OCI-LY1 (cell line): ENCODE results near the gene CANT1.

Experiments
- H2AFZ ChIP-seq: fragments of 200-600 bp; sonication (generic), shearing (Covaris generic); 2 replicates; pipeline ENCODE4 v1.6.0; 2014; ENCODE audit warnings: antibody characterized with exemption, mild to moderate bottlenecking, low read length
- H3F3A ChIP-seq: fragments of 200-600 bp; sonication (generic), shearing (Covaris generic); 2 replicates; pipeline ENCODE4 v1.6.0; 2014; ENCODE audit warnings: mild to moderate bottlenecking, antibody characterized with exemption, low read length, moderate library complexity; ENCODE audit not compliant: insufficient read depth
- H3K27ac ChIP-seq: fragments of 200-600 bp; sonication (generic); 2 replicates; pipeline ENCODE4 v1.5.1; 2014; ENCODE audit warnings: low read length, mixed run types, mild to moderate bottlenecking, low read depth; ENCODE audit not compliant: poor library complexity, severe bottlenecking
- H3K27me3 ChIP-seq: fragments of 200-600 bp; sonication (generic); 2 replicates; pipeline ENCODE4 v1.6.0; 2014; ENCODE audit warnings: antibody characterized with exemption, mild to moderate bottlenecking, low read length, moderate library complexity; ENCODE audit not compliant: insufficient read depth
- H3K36me3 ChIP-seq: fragments of 200-600 bp; sonication (generic); 2 replicates; pipeline ENCODE4 v1.6.1; 2014; ENCODE audit warnings: mild to moderate bottlenecking, antibody characterized with exemption, low read length, moderate library complexity, mixed read lengths; ENCODE audit not compliant: insufficient read depth
- H3K4me1 ChIP-seq: fragments of 200-600 bp; sonication (generic); 2 replicates; pipeline ENCODE4 v1.5.1; 2014; ENCODE audit warnings: mild to moderate bottlenecking, low read length, moderate library complexity; ENCODE audit not compliant: insufficient read depth, severe bottlenecking
- H3K4me2 ChIP-seq: fragments of 200-600 bp; sonication (generic), shearing (Covaris generic); 2 replicates; pipeline ENCODE4 v1.6.1; 2014; ENCODE audit warnings: low read length
- H3K4me3 ChIP-seq: fragments of 200-600 bp; sonication (generic); 2 replicates; pipeline ENCODE4 v1.5.1; 2014; ENCODE audit warnings: low read length, low read depth, mild to moderate bottlenecking, mixed read lengths; ENCODE audit not compliant: poor library complexity, severe bottlenecking
- H3K79me2 ChIP-seq: fragments of 200-600 bp; shearing (Covaris generic); 2 replicates; pipeline ENCODE4 v1.6.1; 2016; ENCODE audit warnings: mixed run types, low read length, mixed read lengths; ENCODE audit not compliant: insufficient read depth
- H3K9ac ChIP-seq: fragments of 200-600 bp; sonication (generic), shearing (Covaris generic); 2 replicates; pipeline ENCODE4 v1.6.1; 2014; ENCODE audit warnings: mild to moderate bottlenecking, low read length, mixed read lengths
- H3K9me2 ChIP-seq: fragments of 200-600 bp; sonication (generic), shearing (Covaris generic); 2 replicates; pipeline ENCODE4 v1.6.1; 2014; ENCODE audit warnings: low read depth, mild to moderate bottlenecking, low read length, mixed read lengths
- H3K9me3 ChIP-seq: fragments of 200-600 bp; shearing (Covaris generic); 2 replicates; pipeline ENCODE4 v1.6.1; 2014; ENCODE audit warnings: low read length, mixed read lengths
- H4K20me1 ChIP-seq: fragments of 200-600 bp; sonication (generic), shearing (Covaris generic); 2 replicates; pipeline ENCODE4 v1.6.0; 2016; ENCODE audit warnings: mild to moderate bottlenecking, low read length; ENCODE audit not compliant: insufficient read depth
- EZH2 ChIP-seq: fragments of 200-600 bp; sonication (generic), shearing (Covaris generic); IDR thresholded peaks from 2 replicates; pipeline ENCODE4 v1.8.0; 2017; ENCODE audit warnings: borderline replicate concordance, mixed run types, mild to moderate bottlenecking, antibody characterized with exemption, low read length, moderate library complexity, mixed read lengths
- TF ChIP-seq, protein P1 (sequence below): fragments of 200-600 bp; sonication (generic), shearing (Covaris generic); IDR thresholded peaks from 2 replicates; pipeline ENCODE4 v1.5.1; 2017; ENCODE audit warnings: mild to moderate bottlenecking, antibody characterized with exemption, low read length, moderate library complexity, mixed read lengths

Gene CANT1

DNA sequence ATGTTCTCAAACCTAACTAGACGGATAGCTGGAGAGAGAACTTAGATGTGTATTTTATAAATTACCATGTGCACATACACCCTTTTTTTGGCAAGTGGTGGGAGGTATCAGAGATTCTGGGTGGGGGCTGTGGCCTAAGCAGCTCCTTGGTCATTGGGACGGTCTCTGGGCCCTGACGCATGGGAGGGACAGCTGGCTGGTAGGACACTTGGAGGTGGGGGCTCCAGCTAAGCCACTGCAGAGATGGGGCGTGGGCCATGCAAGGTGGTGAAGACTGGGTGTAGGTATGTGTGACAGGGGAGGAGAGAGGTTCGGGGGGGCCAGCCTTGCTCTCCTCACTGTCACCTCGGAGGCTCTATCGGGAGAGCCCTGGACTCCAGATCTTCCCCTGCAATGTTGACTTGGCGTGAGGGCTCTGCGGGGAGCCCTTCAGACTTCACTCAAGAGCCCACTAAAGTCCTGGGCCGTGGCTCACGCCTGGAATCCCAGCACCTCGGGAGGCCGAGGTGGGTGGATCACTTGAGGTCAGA is 31.5 kb upstream of the CANT1 start:
- TF ChIP-seq, protein P1, sequence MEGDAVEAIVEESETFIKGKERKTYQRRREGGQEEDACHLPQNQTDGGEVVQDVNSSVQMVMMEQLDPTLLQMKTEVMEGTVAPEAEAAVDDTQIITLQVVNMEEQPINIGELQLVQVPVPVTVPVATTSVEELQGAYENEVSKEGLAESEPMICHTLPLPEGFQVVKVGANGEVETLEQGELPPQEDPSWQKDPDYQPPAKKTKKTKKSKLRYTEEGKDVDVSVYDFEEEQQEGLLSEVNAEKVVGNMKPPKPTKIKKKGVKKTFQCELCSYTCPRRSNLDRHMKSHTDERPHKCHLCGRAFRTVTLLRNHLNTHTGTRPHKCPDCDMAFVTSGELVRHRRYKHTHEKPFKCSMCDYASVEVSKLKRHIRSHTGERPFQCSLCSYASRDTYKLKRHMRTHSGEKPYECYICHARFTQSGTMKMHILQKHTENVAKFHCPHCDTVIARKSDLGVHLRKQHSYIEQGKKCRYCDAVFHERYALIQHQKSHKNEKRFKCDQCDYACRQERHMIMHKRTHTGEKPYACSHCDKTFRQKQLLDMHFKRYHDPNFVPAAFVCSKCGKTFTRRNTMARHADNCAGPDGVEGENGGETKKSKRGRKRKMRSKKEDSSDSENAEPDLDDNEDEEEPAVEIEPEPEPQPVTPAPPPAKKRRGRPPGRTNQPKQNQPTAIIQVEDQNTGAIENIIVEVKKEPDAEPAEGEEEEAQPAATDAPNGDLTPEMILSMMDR = no peak
- no peak for TF ChIP-seq EZH2
- no peak overlapping the region for H3K4me2 ChIP-seq
- no peak overlapping the region for H3K4me3 ChIP-seq
- no peaks in the 10 kb centered on the region for H3K27me3 ChIP-seq
- no peak overlapping the region for H2AFZ ChIP-seq
- no peaks in the 10 kb centered on the region for H4K20me1 ChIP-seq
- H3K9me3 ChIP-seq = no peaks in the 10 kb centered on the region
- H3F3A ChIP-seq = no peaks in the 10 kb centered on the region
- no peaks in the 10 kb centered on the region for H3K79me2 ChIP-seq
- no peaks in the 10 kb centered on the region for H3K4me1 ChIP-seq
- H3K27ac ChIP-seq = no peak overlapping the region
- no peak overlapping the region for H3K9ac ChIP-seq
- H3K36me3 ChIP-seq = no peaks in the 10 kb centered on the region
- no peaks in the 10 kb centered on the region for H3K9me2 ChIP-seq

DNA sequence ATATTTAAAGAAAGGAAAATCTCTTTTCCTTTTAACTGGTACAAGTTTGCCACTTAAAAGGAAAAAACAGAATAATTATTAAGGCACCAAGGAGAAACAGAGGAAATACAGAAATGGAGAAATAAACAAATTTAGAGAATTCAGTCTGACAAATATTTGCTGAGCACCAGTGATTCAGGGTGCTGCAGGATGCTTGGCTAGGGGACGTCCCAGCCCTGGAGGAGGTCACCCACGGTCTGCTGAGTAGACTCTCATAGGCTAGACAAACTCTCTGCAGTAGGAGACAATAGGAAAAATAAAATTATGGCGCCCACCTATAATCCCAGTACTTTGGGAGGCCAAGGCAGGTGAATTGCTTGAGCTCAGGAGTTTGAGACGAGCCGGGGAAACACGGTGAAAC is 30.3 kb upstream of the CANT1 start:
- Histone ChIP-seq H3K4me2 (no peak overlapping the region), H3K9ac (no peak overlapping the region), H4K20me1 (no peaks in the 10 kb centered on the region), H3K27ac (no peak overlapping the region), H3K9me2 (no peaks in the 10 kb centered on the region), H3K4me3 (no peak overlapping the region), H3K9me3 (no peaks in the 10 kb centered on the region), H2AFZ (no peak overlapping the region), H3F3A (no peaks in the 10 kb centered on the region), H3K4me1 (no peaks in the 10 kb centered on the region), H3K79me2 (no peaks in the 10 kb centered on the region), H3K36me3 (no peaks in the 10 kb centered on the region), H3K27me3 (no peaks in the 10 kb centered on the region)
- no peak for TF ChIP-seq EZH2
- TF ChIP-seq, protein P1 = no peak

DNA sequence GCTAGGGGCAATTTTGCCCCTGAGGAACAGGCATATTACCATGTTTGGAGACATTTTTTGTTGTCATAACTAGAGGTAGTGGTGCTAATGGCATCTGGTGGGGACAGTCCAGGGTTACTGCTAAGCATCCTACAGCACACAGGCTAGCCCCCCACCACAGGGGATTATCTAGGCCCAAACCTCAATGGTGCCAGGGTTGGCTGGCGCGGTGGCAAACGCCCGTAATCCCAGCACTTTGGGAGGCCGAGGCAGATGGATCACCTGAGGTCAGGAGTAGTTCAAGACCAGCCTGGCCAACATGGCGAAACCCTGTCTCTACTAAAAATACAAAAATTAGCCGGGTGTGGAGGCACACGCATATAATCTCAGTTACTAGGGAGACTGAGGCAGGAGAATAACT is 29.6 kb upstream of the CANT1 start:
- Histone ChIP-seq H3K4me1 (no peaks in the 10 kb centered on the region), H3K9ac (no peak overlapping the region), H3K36me3 (no peaks in the 10 kb centered on the region), H3F3A (no peaks in the 10 kb centered on the region), H2AFZ (no peak overlapping the region), H3K79me2 (no peaks in the 10 kb centered on the region), H3K9me3 (no peaks in the 10 kb centered on the region), H4K20me1 (no peaks in the 10 kb centered on the region), H3K27ac (no peak overlapping the region), H3K4me3 (no peak overlapping the region), H3K9me2 (no peaks in the 10 kb centered on the region), H3K27me3 (no peaks in the 10 kb centered on the region), H3K4me2 (no peak overlapping the region)
- no peak for TF ChIP-seq EZH2

- no peaks in the 10 kb centered on the region for H3K79me2 ChIP-seq
- TF ChIP-seq, protein P1 = no peak
- no peak for TF ChIP-seq EZH2
- no peaks in the 10 kb centered on the region for H3K9me3 ChIP-seq
- no peak overlapping the region for H3K27ac ChIP-seq
- no peak overlapping the region for H3K4me2 ChIP-seq
- no peaks in the 10 kb centered on the region for H3K27me3 ChIP-seq
- H3K4me1 ChIP-seq = no peaks in the 10 kb centered on the region
- H2AFZ ChIP-seq = no peak overlapping the region
- no peaks in the 10 kb centered on the region for H3K36me3 ChIP-seq
- no peak overlapping the region for H3K9ac ChIP-seq
- H3K9me2 ChIP-seq = no peaks in the 10 kb centered on the region
- H3K4me3 ChIP-seq = no peak overlapping the region
- H3F3A ChIP-seq = no peaks in the 10 kb centered on the region
- H4K20me1 ChIP-seq = no peaks in the 10 kb centered on the region
Observed at GRCh38 chr17:79038545-79039135, 29.1 kb upstream of the CANT1 start.
